GM19452 (cell line): ENCODE results near the gene RIOX2.

Experiments
- ATAC-seq: cut with Tn5 transposase; IDR thresholded peaks from one replicate; pipeline ENCODE4 v1.9.1; 2021; ENCODE audit not compliant: unreplicated experiment

Gene RIOX2

GRCh38 chr3:97954228-97954827, 17.9 kb downstream of the RIOX2 start:
- ATAC-seq = no peak

GRCh38 chr3:97952872-97953271, 19.4 kb downstream of the RIOX2 start:
- ATAC-seq = no peak

GRCh38 chr3:97952280-97952679, 20.0 kb downstream of the RIOX2 start:
- no peak for ATAC-seq

- no peak for ATAC-seq
These were observed 21.9 kb downstream of the RIOX2 start for GRCh38 chr3:97950360-97950759.

- no peak for ATAC-seq
These were observed 22.5 kb downstream of the RIOX2 start for GRCh38 chr3:97949743-97950142.

GRCh38 chr3:97949110-97949485, 23.1 kb downstream of the RIOX2 start:
- ATAC-seq = no peak

GRCh38 chr3:97948351-97949109, 23.7 kb downstream of the RIOX2 start:
- no peak for ATAC-seq

- ATAC-seq = no peak
These were observed 29.3 kb downstream of the RIOX2 start for GRCh38 chr3:97942801-97943546.

GRCh38 chr3:97940034-97940433, 32.2 kb downstream of the RIOX2 start:
- ATAC-seq = no peak

DNA sequence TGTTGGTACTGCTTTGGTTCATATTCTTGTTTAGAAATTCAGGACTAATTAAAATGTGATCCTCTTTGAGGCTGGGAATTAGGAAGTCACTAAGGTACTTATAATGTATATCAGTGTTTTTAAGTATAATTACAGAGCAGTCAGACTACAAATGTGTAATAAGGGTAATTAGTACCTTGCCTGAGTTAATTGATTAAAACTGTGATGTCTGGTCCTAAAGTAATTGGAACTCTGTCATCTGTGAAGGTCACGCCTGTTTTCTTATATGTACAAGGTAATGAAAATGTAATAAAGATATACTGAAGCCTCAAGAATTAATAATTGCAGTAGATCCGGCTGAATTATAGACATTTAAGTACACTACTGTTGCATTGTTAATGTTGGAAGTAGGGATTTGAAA, 32.8 kb downstream of the RIOX2 start:
- no peak for ATAC-seq

DNA sequence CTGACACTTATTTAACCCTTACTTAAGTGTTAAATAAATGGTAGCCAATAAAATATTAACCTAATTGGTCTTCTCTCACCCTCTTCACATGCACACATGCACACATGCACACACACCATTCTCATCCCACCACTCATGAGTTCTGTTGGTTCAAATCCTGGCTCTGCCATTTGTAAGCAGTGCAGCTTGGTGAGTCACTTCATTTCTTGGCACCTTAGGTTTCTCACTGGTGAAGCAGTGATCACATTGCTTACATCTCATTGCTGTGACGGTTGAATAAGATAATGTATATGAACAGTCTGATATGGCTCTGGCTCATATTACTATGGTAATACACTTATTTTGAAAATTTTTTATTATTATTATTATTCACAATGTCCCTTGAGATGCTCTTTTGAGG, 33.8 kb downstream of the RIOX2 start:
- no peak for ATAC-seq

DNA sequence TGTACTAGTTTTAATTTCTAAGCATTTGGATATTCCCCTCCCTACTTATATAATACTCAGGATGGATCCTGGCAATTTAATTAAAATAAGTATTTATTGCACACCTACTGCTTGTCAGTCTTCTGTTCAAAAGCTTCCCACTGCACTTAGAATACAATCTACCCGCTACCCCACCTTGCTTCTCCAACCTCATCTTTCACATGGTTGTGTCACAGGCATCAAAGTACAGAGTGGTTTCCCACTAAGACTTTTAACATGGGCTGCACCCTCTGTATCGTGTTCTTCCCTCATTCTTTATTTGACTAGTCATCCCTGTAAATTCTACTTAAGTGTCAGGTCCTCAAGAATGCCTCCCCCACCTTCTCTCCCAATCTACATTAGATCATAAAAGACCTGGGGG, 35.0 kb downstream of the RIOX2 start:
- ATAC-seq = no peak

DNA sequence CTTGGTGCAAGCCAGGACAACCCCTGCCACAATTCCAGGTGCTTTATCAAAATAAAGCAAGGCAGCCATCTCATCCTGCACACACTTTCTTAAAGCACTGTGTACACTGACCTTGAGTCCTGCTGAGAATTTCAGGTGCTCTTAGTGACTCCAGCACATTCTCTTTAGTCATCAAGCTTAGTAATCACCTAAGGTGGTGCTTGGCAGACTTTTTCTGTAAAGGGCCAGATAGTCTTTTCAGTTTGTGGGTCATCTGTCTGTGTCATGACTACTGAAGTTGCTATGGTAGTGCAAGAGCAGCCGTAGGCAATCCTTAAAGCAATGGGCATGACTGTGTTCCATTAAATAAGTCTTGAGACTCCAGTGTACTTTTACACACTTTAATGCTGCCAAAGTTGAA, 36.4 kb downstream of the RIOX2 start:
- ATAC-seq = no peak

GRCh38 chr3:97934980-97935695, 37.1 kb downstream of the RIOX2 start:
- ATAC-seq = no peak

- no peak for ATAC-seq
These were observed 39.8 kb downstream of the RIOX2 start for GRCh38 chr3:97932387-97932801.

DNA sequence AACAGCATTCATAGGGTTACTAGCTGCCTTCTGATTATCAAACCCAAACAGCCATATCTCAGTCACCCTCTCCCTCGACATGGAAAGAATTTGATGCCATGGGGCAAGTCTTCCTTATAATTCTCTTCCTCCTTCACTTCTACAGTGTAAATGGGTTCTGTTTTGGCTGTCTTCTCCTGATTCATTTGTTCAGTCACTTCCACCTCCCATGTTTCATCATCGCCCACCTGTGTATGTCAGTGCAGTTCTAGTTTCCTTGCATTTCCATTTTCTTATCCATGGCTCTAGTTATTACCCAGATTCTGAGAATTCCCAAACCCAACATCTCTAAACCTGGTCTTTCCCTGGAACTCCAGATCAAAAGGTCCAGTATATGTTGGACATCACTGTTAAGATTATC, 41.0 kb downstream of the RIOX2 start:
- ATAC-seq = no peak

DNA sequence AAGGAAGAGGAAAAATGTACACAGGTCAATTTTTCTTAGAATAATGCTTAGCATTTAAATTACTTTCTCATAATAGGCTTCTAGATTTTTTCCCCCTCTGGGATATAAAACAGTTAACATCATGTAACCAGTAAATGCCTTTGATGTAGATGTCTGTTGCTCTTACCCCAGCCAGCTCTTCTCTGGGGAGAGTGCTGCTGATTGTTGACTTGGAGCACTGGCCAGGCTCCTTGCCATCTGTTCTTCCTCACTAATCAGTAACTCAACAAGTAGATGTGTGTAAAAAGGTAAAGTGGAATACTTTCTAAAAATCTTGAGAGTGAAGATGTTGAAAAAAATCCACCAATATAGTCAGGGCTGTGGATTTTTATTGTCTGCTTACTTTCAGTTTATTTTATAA, 42.2 kb downstream of the RIOX2 start:
- no peak for ATAC-seq

- no peak for ATAC-seq
These were observed 43.2 kb downstream of the RIOX2 start for GRCh38 chr3:97928986-97929385.

- ATAC-seq = no peak
These were observed 44.5 kb downstream of the RIOX2 start for GRCh38 chr3:97927704-97928103.

GRCh38 chr3:97917813-97918536, 54.3 kb downstream of the RIOX2 start:
- no peak for ATAC-seq

DNA sequence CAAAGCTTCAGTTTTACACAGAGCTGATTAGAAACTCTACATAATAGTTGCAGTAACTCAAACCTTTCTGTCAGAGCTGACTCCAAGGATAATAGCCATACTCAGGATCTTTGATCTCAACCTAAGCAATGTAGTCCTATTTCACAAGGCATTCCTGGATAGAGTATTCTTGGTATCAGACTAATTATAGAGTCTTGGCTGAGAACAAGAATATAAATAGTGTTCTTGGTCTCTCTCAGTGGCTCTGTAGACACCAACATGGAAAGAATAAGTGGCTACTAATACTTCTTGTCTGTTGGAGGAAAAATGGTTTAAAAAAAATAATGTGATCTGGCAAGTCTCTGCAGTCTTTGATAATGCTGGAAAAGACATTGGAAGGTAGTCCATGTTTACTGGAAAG, 55.7 kb downstream of the RIOX2 start:
- ATAC-seq = no peak
